GM21576 (cell line): ENCODE data around the gene SKIDA1.
"Not testable (repeated sequence)": the region's sequence is repeated elsewhere in the genome, so short reads cannot be mapped to it uniquely, and the experiment has no call there.

Source experiments
- ATAC-seq: cut with Tn5 transposase; IDR thresholded peaks from one replicate; pipeline ENCODE4 v1.9.1; 2021; ENCODE audit warnings: mild to moderate bottlenecking, moderate library complexity; ENCODE audit not compliant: unreplicated experiment

The SKIDA1 gene

GRCh38 chr10:21525367-21526187 lies at the start of gene SKIDA1:
SKIDA1 (minus strand) TSS chr10:21525682; CDS start chr10:21517822, 7,860 bp downstream.
- ATAC-seq: peak; percentile 54

- ATAC-seq: not testable (repeated sequence)
These were observed 49.0 kb upstream of the SKIDA1 start for GRCh38 chr10:21574514-21574913.

- ATAC-seq: no peak
These were observed 47.1 kb upstream of the SKIDA1 start for GRCh38 chr10:21572578-21572977.

GRCh38 chr10:21570761-21571521 lies 45.5 kb upstream of the SKIDA1 start:
- ATAC-seq: no peak

- ATAC-seq: not testable (repeated sequence)
These were observed 33.5 kb upstream of the SKIDA1 start for GRCh38 chr10:21558984-21559383.

GRCh38 chr10:21556527-21556926 lies 31.0 kb upstream of the SKIDA1 start:
- ATAC-seq: no peak

GRCh38 chr10:21552638-21553037 lies 27.2 kb upstream of the SKIDA1 start:
- ATAC-seq: no peak

- ATAC-seq: no peak
These were observed 21.8 kb upstream of the SKIDA1 start for GRCh38 chr10:21547246-21547645.

- ATAC-seq: not testable (repeated sequence)
These were observed 15.2 kb upstream of the SKIDA1 start for GRCh38 chr10:21540701-21541100.

- ATAC-seq: no peak
These were observed 11.4 kb upstream of the SKIDA1 start for GRCh38 chr10:21536874-21537273.

GRCh38 chr10:21535976-21536375 lies 10.5 kb upstream of the SKIDA1 start:
- not testable (repeated sequence) for ATAC-seq

- ATAC-seq: no peak
These were observed 10.0 kb upstream of the SKIDA1 start for GRCh38 chr10:21535494-21535965.

GRCh38 chr10:21534604-21535493 lies 9.4 kb upstream of the SKIDA1 start:
- ATAC-seq: no peak

- no peak for ATAC-seq
These were observed 8.8 kb upstream of the SKIDA1 start for GRCh38 chr10:21534280-21534586.

- ATAC-seq: peak; percentile 78
These were observed 8.2 kb upstream of the SKIDA1 start, which contains the start of gene MLLT10 for GRCh38 chr10:21533467-21534279. MLLT10 (plus strand) TSS chr10:21534232; CDS start chr10:21534645, 413 bp downstream.

- ATAC-seq: no peak
These were observed 7.4 kb upstream of the SKIDA1 start for GRCh38 chr10:21532694-21533466.

- no peak for ATAC-seq
These were observed 5.7 kb upstream of the SKIDA1 start for GRCh38 chr10:21531164-21531563.

GRCh38 chr10:21530641-21531040 lies 5.2 kb upstream of the SKIDA1 start:
- no peak for ATAC-seq

- no peak for ATAC-seq
These were observed 4.7 kb upstream of the SKIDA1 start for GRCh38 chr10:21530168-21530567.
